Subcutaneous adipose tissue (tissue), 4 donors: ENCODE measurements around the gene OLFM1. TPM values are rescaled to one million over a fixed set of nuclear protein-coding genes. Genes with fewer than 3 reads are reported as not detected.

Source experiments
- total RNA-seq, 4 donors: library from RNA; depleted of rRNA; stranded (reverse); fragments of >200 nt; gene quantifications; one replicate each; pipeline ENCODE4 v1.1.0, GENCODE V29; 2016
- TF ChIP-seq, protein P1 (sequence below): fragments of 450-650 bp; IDR thresholded peaks from one replicate; pipeline ENCODE4 v1.5.1; 2016; ENCODE audit warnings: low read depth, mild to moderate bottlenecking, control low read depth, antibody characterized with exemption, moderate library complexity

OLFM1 gene
- total RNA-seq, 4 donors from 2014 or later, result 10.9 to 25.6 (median 22.8) TPM

GRCh38 chr9:135098400-135099105 lies 11.1 kb downstream of the OLFM1 start:
- TF ChIP-seq, protein P1, sequence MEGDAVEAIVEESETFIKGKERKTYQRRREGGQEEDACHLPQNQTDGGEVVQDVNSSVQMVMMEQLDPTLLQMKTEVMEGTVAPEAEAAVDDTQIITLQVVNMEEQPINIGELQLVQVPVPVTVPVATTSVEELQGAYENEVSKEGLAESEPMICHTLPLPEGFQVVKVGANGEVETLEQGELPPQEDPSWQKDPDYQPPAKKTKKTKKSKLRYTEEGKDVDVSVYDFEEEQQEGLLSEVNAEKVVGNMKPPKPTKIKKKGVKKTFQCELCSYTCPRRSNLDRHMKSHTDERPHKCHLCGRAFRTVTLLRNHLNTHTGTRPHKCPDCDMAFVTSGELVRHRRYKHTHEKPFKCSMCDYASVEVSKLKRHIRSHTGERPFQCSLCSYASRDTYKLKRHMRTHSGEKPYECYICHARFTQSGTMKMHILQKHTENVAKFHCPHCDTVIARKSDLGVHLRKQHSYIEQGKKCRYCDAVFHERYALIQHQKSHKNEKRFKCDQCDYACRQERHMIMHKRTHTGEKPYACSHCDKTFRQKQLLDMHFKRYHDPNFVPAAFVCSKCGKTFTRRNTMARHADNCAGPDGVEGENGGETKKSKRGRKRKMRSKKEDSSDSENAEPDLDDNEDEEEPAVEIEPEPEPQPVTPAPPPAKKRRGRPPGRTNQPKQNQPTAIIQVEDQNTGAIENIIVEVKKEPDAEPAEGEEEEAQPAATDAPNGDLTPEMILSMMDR, result no peak

GRCh38 chr9:135099574-135099973 lies 12.1 kb downstream of the OLFM1 start:
- TF ChIP-seq, protein P1, result no peak

GRCh38 chr9:135100241-135100681 lies 12.8 kb downstream of the OLFM1 start:
- TF ChIP-seq, protein P1, result no peak

DNA sequence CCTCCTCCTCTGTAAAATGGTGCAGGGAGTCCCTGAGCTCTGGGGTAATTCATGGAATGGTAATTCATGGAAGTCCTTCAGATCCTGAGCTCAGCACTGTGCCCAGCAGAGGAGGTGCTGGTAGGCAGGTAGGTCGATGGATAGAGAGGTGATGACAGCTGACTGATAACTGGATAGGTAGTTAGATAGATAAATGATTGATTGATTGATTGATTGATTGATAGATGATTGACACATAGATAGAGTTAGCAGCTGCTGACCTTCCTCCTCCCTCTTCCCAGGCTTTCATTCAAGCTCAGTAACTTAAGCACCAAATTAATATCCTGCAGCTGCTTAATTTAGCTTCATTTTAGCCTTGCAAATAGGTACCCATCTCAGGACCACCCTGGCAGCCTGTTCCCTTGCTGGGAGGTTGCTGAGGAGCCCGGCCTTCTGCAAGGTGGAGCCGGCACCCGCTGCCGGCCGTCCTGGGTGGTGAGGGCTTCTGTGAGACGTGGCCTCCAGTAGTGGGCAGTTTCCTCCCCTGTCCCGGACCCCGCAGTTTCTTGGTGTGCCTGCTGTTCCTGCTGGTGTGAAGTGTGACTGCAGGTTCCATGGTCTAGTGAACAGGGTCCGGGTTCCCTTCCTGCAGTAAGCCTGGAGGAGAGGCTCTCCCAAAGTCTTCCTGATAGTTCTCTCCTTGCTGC lies 13.4 kb downstream of the OLFM1 start:
- TF ChIP-seq, protein P1, result no peak

DNA sequence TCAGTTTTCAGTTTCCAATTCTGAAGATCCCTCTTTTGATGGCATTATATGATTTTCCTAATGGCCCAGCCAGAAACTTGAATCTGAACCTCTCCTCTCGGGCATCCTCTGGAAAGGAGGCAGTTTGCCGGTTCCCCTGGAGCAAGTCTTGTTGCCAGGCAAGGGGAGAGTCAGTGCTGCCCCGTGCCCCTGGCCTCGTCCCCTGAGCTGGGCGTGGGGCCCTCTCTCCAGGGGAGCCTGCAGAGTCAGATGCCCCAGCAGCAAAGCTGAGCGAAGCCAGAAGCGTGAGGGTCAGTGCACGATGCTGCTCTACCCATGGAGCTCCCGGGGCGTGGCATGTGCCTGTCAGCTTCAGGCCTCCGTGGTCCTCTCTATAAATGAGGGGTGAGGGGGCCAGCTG lies 14.0 kb downstream of the OLFM1 start:
- TF ChIP-seq, protein P1, result no peak

GRCh38 chr9:135101926-135102325 lies 14.5 kb downstream of the OLFM1 start:
- TF ChIP-seq, protein P1, result no peak

DNA sequence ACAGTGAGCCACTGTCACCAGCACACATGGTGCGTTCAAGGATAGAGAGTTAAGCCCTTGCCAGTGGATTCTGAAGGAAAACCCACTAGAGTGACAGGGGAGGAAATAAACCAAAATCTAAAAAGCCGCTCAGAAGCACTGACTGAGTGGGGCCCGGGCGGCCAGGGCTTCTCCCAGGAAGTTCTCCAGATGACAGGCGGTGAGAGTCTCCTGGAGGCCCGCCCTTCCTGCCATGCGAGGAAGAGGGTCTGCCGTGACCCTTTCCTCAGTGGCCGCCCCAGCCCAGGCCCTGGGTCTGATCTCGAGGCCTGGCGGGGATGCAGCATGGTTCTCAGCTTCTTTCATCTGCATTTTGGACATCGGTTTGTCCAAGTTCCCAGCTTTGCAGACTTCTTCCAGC lies 14.9 kb downstream of the OLFM1 start:
- TF ChIP-seq, protein P1, result no peak
